Measurements from ENCODE around the gene CPNE7. TPM values are rescaled to one million over a fixed set of nuclear protein-coding genes. Genes with fewer than 3 reads are reported as not detected.

Gene CPNE7
- total RNA-seq, 1 donor from 2014 or later: 5.5 TPM

DNA sequence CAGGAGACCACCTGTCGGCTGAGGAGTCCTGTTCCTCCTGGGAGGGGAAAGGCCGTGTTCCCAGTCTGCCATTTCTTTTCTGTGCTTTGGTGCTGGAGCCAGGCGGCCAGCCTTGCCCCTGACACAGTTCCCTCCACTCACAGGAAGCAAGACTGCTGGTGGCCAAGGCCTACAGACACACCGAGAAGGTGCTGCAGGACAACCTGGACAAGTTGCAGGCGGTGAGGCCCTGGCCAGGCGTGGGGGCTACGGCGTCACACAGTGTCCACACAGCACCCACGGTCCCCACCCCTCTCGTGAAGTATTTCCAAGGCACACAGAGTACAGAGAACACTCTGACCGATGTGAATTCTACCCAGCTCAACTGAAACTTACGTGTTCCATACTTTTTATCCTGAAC, 21.2 kb upstream of the CPNE7 start:
- TF ChIP-seq, protein P1, sequence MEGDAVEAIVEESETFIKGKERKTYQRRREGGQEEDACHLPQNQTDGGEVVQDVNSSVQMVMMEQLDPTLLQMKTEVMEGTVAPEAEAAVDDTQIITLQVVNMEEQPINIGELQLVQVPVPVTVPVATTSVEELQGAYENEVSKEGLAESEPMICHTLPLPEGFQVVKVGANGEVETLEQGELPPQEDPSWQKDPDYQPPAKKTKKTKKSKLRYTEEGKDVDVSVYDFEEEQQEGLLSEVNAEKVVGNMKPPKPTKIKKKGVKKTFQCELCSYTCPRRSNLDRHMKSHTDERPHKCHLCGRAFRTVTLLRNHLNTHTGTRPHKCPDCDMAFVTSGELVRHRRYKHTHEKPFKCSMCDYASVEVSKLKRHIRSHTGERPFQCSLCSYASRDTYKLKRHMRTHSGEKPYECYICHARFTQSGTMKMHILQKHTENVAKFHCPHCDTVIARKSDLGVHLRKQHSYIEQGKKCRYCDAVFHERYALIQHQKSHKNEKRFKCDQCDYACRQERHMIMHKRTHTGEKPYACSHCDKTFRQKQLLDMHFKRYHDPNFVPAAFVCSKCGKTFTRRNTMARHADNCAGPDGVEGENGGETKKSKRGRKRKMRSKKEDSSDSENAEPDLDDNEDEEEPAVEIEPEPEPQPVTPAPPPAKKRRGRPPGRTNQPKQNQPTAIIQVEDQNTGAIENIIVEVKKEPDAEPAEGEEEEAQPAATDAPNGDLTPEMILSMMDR (IDR thresholded peaks at IDR 0.05; ENCODE audit: unreplicated experiment): no peak
- Mint-ChIP-seq H3K27me3 (ENCODE audit: unreplicated experiment) (peaks cover 4% of the 10 kb centered on the region), H3K4me1 (ENCODE audit: unreplicated experiment) (no peaks in the 10 kb centered on the region), H3K4me3 (ENCODE audit: unreplicated experiment) (no peak overlapping the region), H3K27ac (ENCODE audit: unreplicated experiment) (no peak overlapping the region), H3K9me3 (ENCODE audit: unreplicated experiment) (no peaks in the 10 kb centered on the region), H3K36me3 (ENCODE audit: low read depth, unreplicated experiment) (peaks cover 49% of the 10 kb centered on the region)
- no peak for DNase-seq (ENCODE audit: low spot score)

DNA sequence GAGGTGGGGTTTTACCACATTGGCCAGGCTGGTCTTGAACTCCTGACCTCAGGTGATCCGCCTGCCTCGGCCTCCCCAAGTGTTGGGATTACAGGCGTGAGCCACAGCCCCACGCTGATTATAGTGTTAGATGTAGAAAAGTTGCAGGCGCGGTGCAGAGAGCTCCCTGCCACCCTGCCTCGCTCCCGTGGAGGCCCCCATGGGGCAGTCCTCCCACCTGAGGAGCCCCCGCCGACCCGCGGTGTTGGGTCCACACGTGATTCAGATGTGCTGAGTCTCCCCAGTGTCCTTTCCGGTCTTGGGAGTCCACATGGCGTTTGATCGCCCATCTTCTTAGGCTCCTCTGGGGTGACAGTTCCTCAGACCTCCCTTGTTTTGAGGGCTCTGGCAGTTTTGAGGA, 20.3 kb upstream of the CPNE7 start:
- DNase-seq (ENCODE audit: low spot score): no peak
- H3K36me3 Mint-ChIP-seq (ENCODE audit: low read depth, unreplicated experiment): peaks cover 53% of the 10 kb centered on the region
- no peak overlapping the region for H3K4me3 Mint-ChIP-seq (ENCODE audit: unreplicated experiment)
- H3K4me1 Mint-ChIP-seq (ENCODE audit: unreplicated experiment): peaks cover 6% of the 10 kb centered on the region
- TF ChIP-seq, protein P1 (IDR thresholded peaks at IDR 0.05; ENCODE audit: unreplicated experiment): no peak
- H3K27me3 Mint-ChIP-seq (ENCODE audit: unreplicated experiment): peaks cover 6% of the 10 kb centered on the region
- no peaks in the 10 kb centered on the region for H3K9me3 Mint-ChIP-seq (ENCODE audit: unreplicated experiment)
- no peak overlapping the region for H3K27ac Mint-ChIP-seq (ENCODE audit: unreplicated experiment)

DNA sequence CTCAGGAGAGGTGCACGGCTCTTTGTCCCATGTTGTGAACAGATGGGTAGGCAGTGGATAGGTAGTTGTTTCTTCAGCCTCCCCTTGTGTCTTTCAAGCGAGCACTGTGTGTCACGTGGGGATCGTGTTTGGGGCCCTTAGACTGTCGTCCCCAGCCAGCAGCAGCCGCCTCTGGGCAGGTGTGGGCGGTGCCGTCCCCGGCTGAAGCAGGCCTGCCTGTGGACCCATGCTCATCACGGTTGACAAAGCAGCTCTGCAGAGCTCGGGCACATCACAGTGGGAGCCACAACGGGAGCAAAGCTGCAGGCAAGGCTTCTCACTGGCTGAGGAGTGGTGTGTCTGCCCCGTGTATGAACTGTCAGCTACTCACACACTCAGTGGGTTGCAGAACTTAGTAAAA, 19.8 kb upstream of the CPNE7 start:
- TF ChIP-seq, protein P1 (IDR thresholded peaks at IDR 0.05; ENCODE audit: unreplicated experiment): no peak
- peaks cover 6% of the 10 kb centered on the region for H3K4me1 Mint-ChIP-seq (ENCODE audit: unreplicated experiment)
- H3K9me3 Mint-ChIP-seq (ENCODE audit: unreplicated experiment): no peaks in the 10 kb centered on the region
- no peak for DNase-seq (ENCODE audit: low spot score)
- peaks cover 6% of the 10 kb centered on the region for H3K27me3 Mint-ChIP-seq (ENCODE audit: unreplicated experiment)
- no peak overlapping the region for H3K27ac Mint-ChIP-seq (ENCODE audit: unreplicated experiment)
- H3K4me3 Mint-ChIP-seq (ENCODE audit: unreplicated experiment): no peak overlapping the region
- peaks cover 48% of the 10 kb centered on the region for H3K36me3 Mint-ChIP-seq (ENCODE audit: low read depth, unreplicated experiment)

- peaks cover 12% of the 10 kb centered on the region for H3K4me1 Mint-ChIP-seq (ENCODE audit: unreplicated experiment)
- DNase-seq (ENCODE audit: low spot score): peak; percentile 93
- H3K27ac Mint-ChIP-seq (ENCODE audit: unreplicated experiment): no peak overlapping the region
- TF ChIP-seq, protein P1 (IDR thresholded peaks at IDR 0.05; ENCODE audit: unreplicated experiment): peak; percentile 80
- peaks cover 6% of the 10 kb centered on the region for H3K27me3 Mint-ChIP-seq (ENCODE audit: unreplicated experiment)
- no peaks in the 10 kb centered on the region for H3K9me3 Mint-ChIP-seq (ENCODE audit: unreplicated experiment)
- peaks cover 46% of the 10 kb centered on the region for H3K36me3 Mint-ChIP-seq (ENCODE audit: low read depth, unreplicated experiment)
- peak overlapping the region; percentile 24 for H3K4me3 Mint-ChIP-seq (ENCODE audit: unreplicated experiment)
Observed at GRCh38 chr16:89556750-89557689, 18.5 kb upstream of the CPNE7 start.
